IMR-90 (cell line): ENCODE results near the gene ITGB5. TPM values are rescaled to one million over a fixed set of nuclear protein-coding genes. Genes with fewer than 3 reads are reported as not detected.
A peak's percentile ranks its signal among the peaks of the same experiment; 100 is the strongest.

ENCODE experiments used
- ATAC-seq: fragments of 200-7000 bp; cut with Tn5 transposase; 2 replicates; pipeline ENCODE4 v1.9.1; 2020; ENCODE audit warnings: low read depth, mild to moderate bottlenecking, moderate library complexity
- BruUV-seq: library from RNA; stranded (reverse); fragments of 400-500 nt; replicated peaks from 2 replicates; lab custom pipeline; 2021; lab: Mats Ljungman, UMichigan
- CTCF ChIA-PET: fragments of 300-600 bp; formaldehyde crosslinking; extraction: SDS; loops from one replicate; lab custom pipeline; 2021; ENCODE audit warnings: antibody characterized with exemption; lab: Yijun Ruan, JAX
- POLR2A ChIA-PET: fragments of 300-600 bp; sonication (Branson Sonifier 250); formaldehyde crosslinking; loops from one replicate; lab custom pipeline; 2022; ENCODE audit warnings: antibody characterized with exemption; ENCODE audit not compliant: unreplicated experiment; lab: Charles Lee
- DNase-seq: peaks from one replicate; pipeline ENCODE4 v3.0.0; 2013
- H2AFZ ChIP-seq: replicated peaks from 2 replicates; pipeline ENCODE3; 2013; ENCODE audit warnings: low read length, mild to moderate bottlenecking; ENCODE audit not compliant: poor library complexity
- H2AK5ac ChIP-seq: 2 replicates; pipeline ENCODE4 v1.6.1; 2013; ENCODE audit warnings: low read depth, low read length, inconsistent platforms
- H2AK9ac ChIP-seq: replicated peaks from 2 replicates; pipeline ENCODE3; 2013; ENCODE audit warnings: mild to moderate bottlenecking, low read depth, low read length, moderate library complexity; ENCODE audit not compliant: poor library complexity
- H2BK120ac ChIP-seq: 2 replicates; pipeline ENCODE4 v1.6.1; 2013; ENCODE audit warnings: low read depth, low read length, inconsistent platforms
- H2BK15ac ChIP-seq: 3 replicates; pipeline ENCODE4 v1.6.1; 2013; ENCODE audit warnings: low read depth, low read length, inconsistent platforms
- H2BK20ac ChIP-seq: 2 replicates; pipeline ENCODE4 v1.6.1; 2013; ENCODE audit warnings: low read depth, mild to moderate bottlenecking, inconsistent platforms, low read length, moderate library complexity
- H2BK5ac ChIP-seq: 2 replicates; pipeline ENCODE4 v1.6.1; 2013; ENCODE audit warnings: mild to moderate bottlenecking, low read depth, low read length, inconsistent platforms; ENCODE audit not compliant: poor library complexity, severe bottlenecking
- H3K14ac ChIP-seq: replicated peaks from 2 replicates; pipeline ENCODE4 v1.6.1; 2013; ENCODE audit warnings: low read depth, low read length, inconsistent platforms
- H3K18ac ChIP-seq: 2 replicates; pipeline ENCODE4 v1.6.1; 2013; ENCODE audit warnings: low read depth, low read length, control low read depth
- H3K23ac ChIP-seq: 2 replicates; pipeline ENCODE4 v1.6.1; 2013; ENCODE audit warnings: low read depth, low read length, inconsistent platforms
- H3K27ac ChIP-seq: 2 replicates; pipeline ENCODE4 v1.5.1; 2013; ENCODE audit warnings: mild to moderate bottlenecking, control low read depth, low read length; ENCODE audit not compliant: insufficient read depth
- H3K27me3 ChIP-seq: 2 replicates; pipeline ENCODE4 v1.6.1; 2013; ENCODE audit warnings: low read length; ENCODE audit not compliant: control insufficient read depth, insufficient read depth
- H3K36me3 ChIP-seq: 2 replicates; pipeline ENCODE4 v1.6.1; 2013; ENCODE audit warnings: low read length, mixed read lengths; ENCODE audit not compliant: control insufficient read depth, insufficient read depth
- H3K4ac ChIP-seq: 2 replicates; pipeline ENCODE4 v1.6.1; 2013; ENCODE audit warnings: low read depth, low read length, inconsistent platforms
- H3K4me1 ChIP-seq: 2 replicates; pipeline ENCODE4 v1.6.1; 2013; ENCODE audit warnings: low read length, mixed read lengths; ENCODE audit not compliant: control insufficient read depth, insufficient read depth
- H3K4me2 ChIP-seq: 2 replicates; pipeline ENCODE4 v1.6.1; 2013; ENCODE audit warnings: low read depth, mild to moderate bottlenecking, control low read depth, low read length, moderate library complexity
- H3K4me3 ChIP-seq: 2 replicates; pipeline ENCODE4 v1.5.1; 2013; ENCODE audit warnings: low read depth, mild to moderate bottlenecking, control low read depth, low read length, moderate library complexity; ENCODE audit not compliant: insufficient read depth
- H3K56ac ChIP-seq: 2 replicates; pipeline ENCODE4 v1.6.1; 2013; ENCODE audit warnings: low read length, inconsistent platforms; ENCODE audit not compliant: insufficient read depth; ENCODE audit errors: extremely low read depth
- H3K79me1 ChIP-seq, 2 experiments: 2 replicates each; pipeline ENCODE4 v1.6.1; 2013; ENCODE audit warnings: low read length in 2 of 2, inconsistent platforms in 1 of 2, low read depth in 1 of 2
- H3K9ac ChIP-seq: 2 replicates; pipeline ENCODE4 v1.6.1; 2013; ENCODE audit warnings: low read depth, low read length, control low read depth
- H3K9me1 ChIP-seq: 2 replicates; pipeline ENCODE4 v1.6.1; 2013; ENCODE audit warnings: low read length, inconsistent platforms; ENCODE audit not compliant: insufficient read depth
- H3K9me3 ChIP-seq: 2 replicates; pipeline ENCODE4 v1.6.1; 2013; ENCODE audit warnings: low read length; ENCODE audit not compliant: control insufficient read depth, insufficient read depth
- H4K20me1 ChIP-seq: 2 replicates; pipeline ENCODE4 v1.6.1; 2013; ENCODE audit warnings: low read length, inconsistent platforms; ENCODE audit not compliant: insufficient read depth
- H4K5ac ChIP-seq: 2 replicates; pipeline ENCODE4 v1.6.1; 2013; ENCODE audit warnings: mild to moderate bottlenecking, low read depth, low read length, control low read depth
- H4K8ac ChIP-seq, 2 experiments: 2 replicates each; pipeline ENCODE4 v1.6.1; 2013; ENCODE audit warnings: low read depth in 2 of 2, low read length in 2 of 2, control low read depth in 1 of 2, inconsistent platforms in 1 of 2
- H4K91ac ChIP-seq: 2 replicates; pipeline ENCODE4 v1.6.1; 2013; ENCODE audit warnings: low read depth, low read length, inconsistent platforms; ENCODE audit not compliant: insufficient read depth
- ELK1 ChIP-seq: fragments of 150-350 bp; IDR thresholded peaks from 2 replicates; pipeline ENCODE4 v1.6.1; 2016; ENCODE audit warnings: low read depth, mild to moderate bottlenecking, low read length, moderate library complexity, borderline replicate concordance
- MAFK ChIP-seq: IDR thresholded peaks from 2 replicates; pipeline ENCODE4 v1.6.1; 2012; ENCODE audit warnings: low read depth, low read length, improper control_type of control experiment
- WGBS, 2 experiments: methylation state at CpG; one replicate each; pipeline versions ENCODE4 v1.1.5 to v1.1.7; 2013; ENCODE audit warnings: missing lambda C conversion rate in 2 of 2; ENCODE audit not compliant: insufficient read length in 1 of 2; ENCODE audit errors: extremely low coverage in 2 of 2; 5-methylcytosine and 5-hydroxymethylcytosine counted together
- dilution Hi-C: fragments of 300-500 bp; cut with HindIII; formaldehyde crosslinking; loops from one replicate; pipeline ENCODE4 v1.14.3; 2018; ENCODE audit warnings: low sequenced_read_pairs; ENCODE audit not compliant: unreplicated experiment
- in situ Hi-C: fragments of 300-500 bp; cut with MboI; formaldehyde crosslinking; loops from 3 replicates; pipeline ENCODE4 v1.14.3; 2019; ENCODE audit warnings: low sequenced_read_pairs, inconsistent platforms, mixed read lengths
- intact Hi-C: fragments of 100-400 bp; cut with micrococcal nuclease; formaldehyde crosslinking; loops from 2 replicates; pipeline ENCODE4 v1.10.0; 2022
- polyA plus RNA-seq, 3 experiments: library from polyadenylated mRNA; depleted of rRNA; stranded (reverse); fragments of >200 nt; gene quantifications; 2 replicates each; pipeline ENCODE4 v1.2.3, GENCODE V29; 2012; ENCODE audit warnings: low replicate concordance in 1 of 3
- total RNA-seq: library from RNA; depleted of rRNA; stranded (reverse); fragments of >200 nt; gene quantifications from 2 replicates; pipeline ENCODE4 v1.2.3, GENCODE V29; 2012

ITGB5 gene
- total and polyA plus RNA-seq, 2 of the 4 experiments (the other 2 are of a cell fraction), result 85.0 to 101 TPM

- Histone ChIP-seq H2BK120ac (peak overlapping the region; percentile 87), H3K23ac (peak overlapping the region; percentile 91), H3K4me2 (no peak overlapping the region), H4K5ac (0 out of 2 replicates have a peak overlapping the region, but pooled peaks have one; percentile 63), H3K9ac (0 out of 2 replicates have a peak overlapping the region, but pooled peaks have one; percentile 13), H3K9me3 (no peaks in the 10 kb centered on the region), H2AFZ (peak overlapping the region; percentile 92), H4K8ac (peak overlapping the region; percentile 19 to 92; a peak in 3 of 4 replicates), H3K9me1 (peaks cover 44% of the 10 kb centered on the region), H4K20me1 (peaks cover 14% of the 10 kb centered on the region; the same call in 1 of the 2 replicates), H3K27me3 (no peaks in the 10 kb centered on the region), H2AK9ac (no peak overlapping the region), H4K91ac (peak overlapping the region; percentile 77), H3K18ac (peak overlapping the region; percentile 3; the same call in 1 of the 2 replicates), H3K79me1 (peaks cover 8 to 82% of the 10 kb centered on the region in 2 experiments), H3K56ac (no peak overlapping the region), H2BK20ac (peak overlapping the region; percentile 91; the same call in 1 of the 2 replicates), H3K4me3 (no peak overlapping the region), H2BK5ac (peak overlapping the region; percentile 12), H3K36me3 (peaks cover 10% of the 10 kb centered on the region; the same call in 1 of the 2 replicates), H3K14ac (peak overlapping the region; percentile 76), H3K27ac (peak overlapping the region; percentile 9; the same call in 1 of the 2 replicates), H2AK5ac (peak overlapping the region; percentile 96), H2BK15ac (peak overlapping the region; percentile 89; the same call in 2 of the 3 replicates), H3K4ac (peak overlapping the region; percentile 92), H3K4me1 (peaks cover 29% of the 10 kb centered on the region)
- no TSS peak for BruUV-seq
- no peak for ATAC-seq
- POLR2A ChIA-PET, result no interaction called here
- CTCF ChIA-PET, result no interaction called here
- intact Hi-C loops, result no loop called here
- DNase-seq, result no peak
- 88% methylated on average over 1 of the region's 8 CpGs; no CpG with 5 or more reads in 1 of the 2 experiments for WGBS, 2 experiments
- dilution Hi-C loops, result no loop called here
- in situ Hi-C loops, result no loop called here
- TF ChIP-seq MAFK (no peak), ELK1 (no peak)
These were observed 105.4 kb downstream of the ITGB5 start for GRCh38 chr3:124781476-124782376.
